ENCODE results near the gene SPTLC3. TPM values are rescaled to one million over a fixed set of nuclear protein-coding genes. Genes with fewer than 3 reads are reported as not detected.
A peak's percentile ranks its signal among the peaks of the same experiment; 100 is the strongest.

Gene SPTLC3
- total and polyA plus RNA-seq, 5 donors from 2014 or later = 0.12 to 0.54 (median 0.13) TPM; not detected in 2

GRCh38 chr20:13131688-13132087 is 122.9 kb downstream of the SPTLC3 start:
- DNase-seq (no peak), ATAC-seq (ENCODE audit: low read depth in 2 of 2) (no peak)
- no peaks in the 10 kb centered on the region for H3K36me3 Mint-ChIP-seq
- H3K4me1 Mint-ChIP-seq = no peaks in the 10 kb centered on the region
- H3K27me3 ChIP-seq (ENCODE audit: control insufficient read depth, insufficient read depth, low read length) = no peaks in the 10 kb centered on the region
- H3K36me3 ChIP-seq (ENCODE audit: control insufficient read depth, insufficient read depth, low read length) = no peaks in the 10 kb centered on the region
- no peak overlapping the region for H3K4me3 Mint-ChIP-seq
- H3K4me3 ChIP-seq (ENCODE audit: low read depth, low read length) = no peak overlapping the region
- peak overlapping the region in 1 of 3 donors; percentile 80 for H3K27ac Mint-ChIP-seq
- H3K27me3 Mint-ChIP-seq = no peaks in the 10 kb centered on the region
- H3K27ac ChIP-seq (ENCODE audit: insufficient read depth, low read length, poor library complexity, severe bottlenecking) = no peak overlapping the region
- peaks cover 0 to 2% (median 0%) of the 10 kb centered on the region in 7 donors for H3K9me3 Mint-ChIP-seq
- no peaks in the 10 kb centered on the region for H3K4me1 ChIP-seq (ENCODE audit: control insufficient read depth, insufficient read depth, low read length, poor library complexity, severe bottlenecking)
- H3K9me3 ChIP-seq (ENCODE audit: control insufficient read depth in 2 of 2, low read length in 2 of 2) = no peaks in the 10 kb centered on the region

- H3K36me3 Mint-ChIP-seq = no peaks in the 10 kb centered on the region
- H3K36me3 ChIP-seq (ENCODE audit: control insufficient read depth, insufficient read depth, low read length) = no peaks in the 10 kb centered on the region
Measured at GRCh38 chr20:13139459-13140150, 130.8 kb downstream of the SPTLC3 start.

GRCh38 chr20:13140201-13140600 is 131.4 kb downstream of the SPTLC3 start:
- no peaks in the 10 kb centered on the region for H3K36me3 Mint-ChIP-seq
- peaks cover 0 to 2% (median 0%) of the 10 kb centered on the region in 7 donors for H3K9me3 Mint-ChIP-seq

More at GRCh38 chr20:13139459-13140150, 130.8 kb downstream of the SPTLC3 start:
- Mint-ChIP-seq H3K27ac (no peak overlapping the region), H3K9me3 (peaks cover 0 to 2% (median 0%) of the 10 kb centered on the region in 7 donors), H3K4me3 (no peak overlapping the region), H3K27me3 (peaks cover 6% of the 10 kb centered on the region), H3K4me1 (peaks cover 0 to 4% (median 0%) of the 10 kb centered on the region in 4 donors)
- ATAC-seq (ENCODE audit: low read depth in 2 of 2) = no peak
- no peaks in the 10 kb centered on the region for H3K4me1 ChIP-seq (ENCODE audit: control insufficient read depth, insufficient read depth, low read length, poor library complexity, severe bottlenecking)
- H3K27ac ChIP-seq (ENCODE audit: insufficient read depth, low read length, poor library complexity, severe bottlenecking) = no peak overlapping the region
- H3K4me3 ChIP-seq (ENCODE audit: low read depth, low read length) = no peak overlapping the region
- no peaks in the 10 kb centered on the region for H3K9me3 ChIP-seq (ENCODE audit: control insufficient read depth in 2 of 2, low read length in 2 of 2)
- H3K27me3 ChIP-seq (ENCODE audit: control insufficient read depth, insufficient read depth, low read length) = no peaks in the 10 kb centered on the region
- DNase-seq = no peak

GRCh38 chr20:13140775-13141174 is 132.0 kb downstream of the SPTLC3 start:
- peaks cover 0 to 2% (median 0%) of the 10 kb centered on the region in 7 donors for H3K9me3 Mint-ChIP-seq
- no peaks in the 10 kb centered on the region for H3K4me1 ChIP-seq (ENCODE audit: control insufficient read depth, insufficient read depth, low read length, poor library complexity, severe bottlenecking)
- H3K27ac ChIP-seq (ENCODE audit: insufficient read depth, low read length, poor library complexity, severe bottlenecking) = no peak overlapping the region
- no peaks in the 10 kb centered on the region for H3K27me3 ChIP-seq (ENCODE audit: control insufficient read depth, insufficient read depth, low read length)
- H3K9me3 ChIP-seq (ENCODE audit: control insufficient read depth in 2 of 2, low read length in 2 of 2) = no peaks in the 10 kb centered on the region
- H3K27ac Mint-ChIP-seq = no peak overlapping the region
- no peaks in the 10 kb centered on the region for H3K36me3 Mint-ChIP-seq
- H3K36me3 ChIP-seq (ENCODE audit: control insufficient read depth, insufficient read depth, low read length) = no peaks in the 10 kb centered on the region
- peaks cover 0 to 4% (median 0%) of the 10 kb centered on the region in 4 donors for H3K4me1 Mint-ChIP-seq
- ATAC-seq (ENCODE audit: low read depth in 2 of 2) (no peak), DNase-seq (no peak)
- peaks cover 6% of the 10 kb centered on the region for H3K27me3 Mint-ChIP-seq
- H3K4me3 Mint-ChIP-seq = no peak overlapping the region
- H3K4me3 ChIP-seq (ENCODE audit: low read depth, low read length) = no peak overlapping the region

More at GRCh38 chr20:13140201-13140600, 131.4 kb downstream of the SPTLC3 start:
- Histone ChIP-seq H3K27me3 (ENCODE audit: control insufficient read depth, insufficient read depth, low read length) (no peaks in the 10 kb centered on the region), H3K27ac (ENCODE audit: insufficient read depth, low read length, poor library complexity, severe bottlenecking) (no peak overlapping the region), H3K4me3 (ENCODE audit: low read depth, low read length) (no peak overlapping the region), H3K4me1 (ENCODE audit: control insufficient read depth, insufficient read depth, low read length, poor library complexity, severe bottlenecking) (no peaks in the 10 kb centered on the region), H3K9me3 (ENCODE audit: control insufficient read depth in 2 of 2, low read length in 2 of 2) (no peaks in the 10 kb centered on the region), H3K36me3 (ENCODE audit: control insufficient read depth, insufficient read depth, low read length) (no peaks in the 10 kb centered on the region)
- DNase-seq (no peak), ATAC-seq (ENCODE audit: low read depth in 2 of 2) (no peak)
- Mint-ChIP-seq H3K27me3 (peaks cover 6% of the 10 kb centered on the region), H3K4me1 (peaks cover 0 to 4% (median 0%) of the 10 kb centered on the region in 4 donors), H3K4me3 (no peak overlapping the region), H3K27ac (no peak overlapping the region)

- H3K27ac Mint-ChIP-seq = no peak overlapping the region
- H3K36me3 Mint-ChIP-seq = no peaks in the 10 kb centered on the region
- H3K4me1 Mint-ChIP-seq = peaks cover 0 to 4% (median 0%) of the 10 kb centered on the region in 4 donors
- peaks cover 6% of the 10 kb centered on the region for H3K27me3 Mint-ChIP-seq
- peaks cover 0 to 2% (median 0%) of the 10 kb centered on the region in 7 donors for H3K9me3 Mint-ChIP-seq
- H3K4me3 ChIP-seq (ENCODE audit: low read depth, low read length) = no peak overlapping the region
- H3K9me3 ChIP-seq (ENCODE audit: control insufficient read depth in 2 of 2, low read length in 2 of 2) = no peaks in the 10 kb centered on the region
- no peaks in the 10 kb centered on the region for H3K4me1 ChIP-seq (ENCODE audit: control insufficient read depth, insufficient read depth, low read length, poor library complexity, severe bottlenecking)
- no peak overlapping the region for H3K27ac ChIP-seq (ENCODE audit: insufficient read depth, low read length, poor library complexity, severe bottlenecking)
- H3K4me3 Mint-ChIP-seq = no peak overlapping the region
- no peaks in the 10 kb centered on the region for H3K36me3 ChIP-seq (ENCODE audit: control insufficient read depth, insufficient read depth, low read length)
- ATAC-seq (ENCODE audit: low read depth in 2 of 2) (no peak), DNase-seq (no peak)
- H3K27me3 ChIP-seq (ENCODE audit: control insufficient read depth, insufficient read depth, low read length) = no peaks in the 10 kb centered on the region
Measured at GRCh38 chr20:13141546-13141945, 132.8 kb downstream of the SPTLC3 start.

- Histone ChIP-seq H3K9me3 (ENCODE audit: control insufficient read depth in 2 of 2, low read length in 2 of 2) (no peaks in the 10 kb centered on the region), H3K27me3 (ENCODE audit: control insufficient read depth, insufficient read depth, low read length) (no peaks in the 10 kb centered on the region), H3K36me3 (ENCODE audit: control insufficient read depth, insufficient read depth, low read length) (no peaks in the 10 kb centered on the region), H3K4me3 (ENCODE audit: low read depth, low read length) (no peak overlapping the region), H3K4me1 (ENCODE audit: control insufficient read depth, insufficient read depth, low read length, poor library complexity, severe bottlenecking) (no peaks in the 10 kb centered on the region), H3K27ac (ENCODE audit: insufficient read depth, low read length, poor library complexity, severe bottlenecking) (no peak overlapping the region)
- Mint-ChIP-seq H3K4me1 (peaks cover 0 to 4% (median 0%) of the 10 kb centered on the region in 4 donors), H3K27me3 (peaks cover 6% of the 10 kb centered on the region), H3K27ac (no peak overlapping the region), H3K4me3 (no peak overlapping the region), H3K9me3 (peaks cover 0 to 2% (median 0%) of the 10 kb centered on the region in 7 donors), H3K36me3 (no peaks in the 10 kb centered on the region)
- ATAC-seq (ENCODE audit: low read depth in 2 of 2) (no peak), DNase-seq (no peak)
Measured at GRCh38 chr20:13142143-13142542, 133.4 kb downstream of the SPTLC3 start.

- Mint-ChIP-seq H3K4me3 (no peak overlapping the region), H3K4me1 (no peaks in the 10 kb centered on the region), H3K27ac (no peak overlapping the region), H3K9me3 (peaks cover 0 to 2% (median 0%) of the 10 kb centered on the region in 7 donors), H3K27me3 (peaks cover 6% of the 10 kb centered on the region), H3K36me3 (no peaks in the 10 kb centered on the region)
- ATAC-seq (ENCODE audit: low read depth in 2 of 2) = no peak
- Histone ChIP-seq H3K9me3 (ENCODE audit: control insufficient read depth in 2 of 2, low read length in 2 of 2) (no peaks in the 10 kb centered on the region), H3K27me3 (ENCODE audit: control insufficient read depth, insufficient read depth, low read length) (no peaks in the 10 kb centered on the region), H3K36me3 (ENCODE audit: control insufficient read depth, insufficient read depth, low read length) (no peaks in the 10 kb centered on the region), H3K4me3 (ENCODE audit: low read depth, low read length) (no peak overlapping the region), H3K4me1 (ENCODE audit: control insufficient read depth, insufficient read depth, low read length, poor library complexity, severe bottlenecking) (no peaks in the 10 kb centered on the region), H3K27ac (ENCODE audit: insufficient read depth, low read length, poor library complexity, severe bottlenecking) (no peak overlapping the region)
- no peak for DNase-seq
Measured at GRCh38 chr20:13147071-13147963, 138.5 kb downstream of the SPTLC3 start.

Data from CD4-positive, CD25-positive, alpha-beta regulatory T cell (primary cell).